CD4-positive, alpha-beta T cell treated with Interleukin-2 at 100 ng/mL for 4 hours (primary cell): ENCODE results near the gene AOAH.
"Not testable (repeated sequence)": the region's sequence is repeated elsewhere in the genome, so short reads cannot be mapped to it uniquely, and the experiment has no call there.

Experiments
- DNase-seq: peaks from one replicate; pipeline ENCODE4 v3.0.0-alpha.2; 2020; ENCODE audit warnings: low spot score

Gene AOAH

GRCh38 chr7:36739351-36739750, 15.1 kb upstream of the AOAH start:
- DNase-seq = no peak

- no peak for DNase-seq
Observed at GRCh38 chr7:36736899-36737211, 12.6 kb upstream of the AOAH start.

GRCh38 chr7:36736090-36736898, 12.0 kb upstream of the AOAH start:
- no peak for DNase-seq

GRCh38 chr7:36735172-36735571, 10.9 kb upstream of the AOAH start:
- no peak for DNase-seq

- DNase-seq = no peak
Observed at GRCh38 chr7:36734731-36735130, 10.4 kb upstream of the AOAH start.

- DNase-seq = no peak
Observed at GRCh38 chr7:36733411-36733810, 9.1 kb upstream of the AOAH start.

GRCh38 chr7:36732806-36733205, 8.5 kb upstream of the AOAH start:
- no peak for DNase-seq

GRCh38 chr7:36730046-36730445, 5.8 kb upstream of the AOAH start:
- no peak for DNase-seq

GRCh38 chr7:36728143-36728542, 3.8 kb upstream of the AOAH start:
- DNase-seq = no peak

- DNase-seq = no peak
Observed at GRCh38 chr7:36726806-36727503, 2.7 kb upstream of the AOAH start.

- DNase-seq = no peak
Observed at GRCh38 chr7:36726311-36726710, 2.0 kb upstream of the AOAH start.

- no peak for DNase-seq
Observed at GRCh38 chr7:36724996-36725395, 702 bp upstream of the AOAH start.

GRCh38 chr7:36723291-36723690, 1.0 kb downstream of the AOAH start:
- DNase-seq = no peak

- no peak for DNase-seq
Observed at GRCh38 chr7:36719083-36719632, 5.1 kb downstream of the AOAH start.

GRCh38 chr7:36717586-36717985, 6.7 kb downstream of the AOAH start:
- DNase-seq = no peak

GRCh38 chr7:36716802-36717201, 7.5 kb downstream of the AOAH start:
- DNase-seq = not testable (repeated sequence)

- peak; percentile 31 for DNase-seq
Observed at GRCh38 chr7:36712015-36712414, 12.3 kb downstream of the AOAH start.

- no peak for DNase-seq
Observed at GRCh38 chr7:36711256-36711655, 13.0 kb downstream of the AOAH start.

GRCh38 chr7:36710186-36710791, 14.0 kb downstream of the AOAH start:
- no peak for DNase-seq

GRCh38 chr7:36708767-36709166, 15.5 kb downstream of the AOAH start:
- DNase-seq = no peak

GRCh38 chr7:36707898-36708297, 16.4 kb downstream of the AOAH start:
- DNase-seq = no peak

GRCh38 chr7:36707465-36707864, 16.8 kb downstream of the AOAH start:
- no peak for DNase-seq

- DNase-seq = not testable (repeated sequence)
Observed at GRCh38 chr7:36703860-36704259, 20.4 kb downstream of the AOAH start.
